DMS114 treated with DMSO at 0.1 percent for 48 hours (cell line): ENCODE data around the gene CTAG1B.
"Not testable (repeated sequence)": the region's sequence is repeated elsewhere in the genome, so short reads cannot be mapped to it uniquely, and the experiment has no call there.

Experiments used
- DNase-seq: peaks from one replicate; lab custom pipeline; 2025; ENCODE audit not compliant: unreplicated experiment; lab: John Stamatoyannopoulos, UW

CTAG1B gene

DNA sequence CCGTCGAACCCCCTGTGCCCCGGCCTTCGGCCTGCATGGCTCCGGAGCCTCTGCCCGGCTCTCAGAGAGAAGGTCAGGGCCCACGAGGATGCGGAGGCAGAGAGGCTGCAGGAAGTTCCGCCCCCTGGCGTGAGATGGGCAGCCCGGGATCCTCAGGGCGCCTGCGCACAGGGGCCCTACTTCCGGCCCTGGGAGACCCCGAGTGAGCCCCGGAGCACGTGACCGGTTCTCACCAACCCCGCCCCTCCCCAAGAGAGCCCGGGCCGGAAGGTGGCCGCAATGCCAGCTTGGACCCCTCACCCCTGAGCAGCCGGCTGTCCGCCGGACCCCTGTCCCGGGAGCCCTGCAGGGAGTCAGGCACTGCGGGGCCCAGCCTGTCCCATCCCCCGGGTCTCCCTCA, at the start of gene CTAG1B:
CTAG1B (minus strand) TSS at position 101 of the 400 bp plus-strand sequence; CDS start at position 37, 64 bp downstream.
- DNase-seq = not testable (repeated sequence)

DNA sequence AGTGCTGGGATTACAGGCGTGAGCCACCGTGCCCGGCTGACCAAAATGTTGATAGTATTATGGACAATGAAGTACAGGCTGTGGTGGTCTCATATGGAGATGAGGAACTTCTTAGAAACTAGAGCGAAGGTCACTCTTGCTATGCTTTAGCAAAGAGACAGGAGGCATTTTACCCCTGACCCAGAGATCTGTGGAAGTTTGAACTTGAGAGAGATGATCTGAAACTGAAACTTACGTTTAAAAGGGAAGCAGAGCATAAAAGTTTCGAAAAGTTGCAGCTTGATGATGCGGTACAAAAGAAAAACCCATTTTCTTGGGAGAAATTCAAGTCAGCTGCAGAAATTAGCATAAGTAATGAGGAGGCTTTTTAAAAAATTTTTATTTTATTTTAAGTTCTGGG, 42.8 kb upstream of the CTAG1B start:
- no peak for DNase-seq

DNA sequence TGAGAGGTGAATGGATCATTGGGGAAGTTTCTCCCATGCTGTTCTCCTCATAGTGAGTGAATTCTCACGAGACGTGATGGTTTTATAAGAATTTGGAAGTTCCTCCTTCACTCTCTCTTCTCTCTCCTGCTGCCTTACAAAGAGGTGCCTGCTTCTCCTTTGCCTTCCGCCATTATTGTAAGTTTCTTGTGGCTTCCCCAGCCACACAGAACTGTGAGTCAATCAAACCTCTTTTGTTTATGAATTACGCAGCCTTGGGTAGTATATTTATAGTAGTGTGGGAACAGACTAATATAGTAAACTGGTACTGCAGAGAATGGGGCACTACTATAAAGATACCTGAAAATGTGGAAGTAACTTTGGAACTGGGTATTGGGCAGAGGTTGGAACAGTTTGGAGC, 42.1 kb upstream of the CTAG1B start:
- DNase-seq = no peak

DNA sequence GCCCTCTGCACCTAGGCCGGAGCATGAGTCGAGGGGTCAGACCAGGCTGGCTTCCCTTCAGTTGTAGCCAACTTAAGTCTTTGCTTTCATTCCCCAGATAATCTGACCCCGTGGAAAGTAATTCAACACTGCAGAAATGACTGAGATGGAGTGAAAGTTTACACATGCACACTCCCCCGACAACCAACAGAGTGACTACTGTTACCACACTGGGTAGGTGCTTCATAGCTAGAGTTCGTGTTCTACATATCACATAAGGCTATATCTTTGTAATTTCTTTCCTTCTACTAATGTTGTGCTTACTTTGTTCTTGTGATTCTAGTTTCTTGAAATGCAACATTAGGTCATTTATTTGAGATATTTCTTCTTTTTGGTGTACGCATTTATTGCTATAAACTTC, 41.5 kb upstream of the CTAG1B start:
- no peak for DNase-seq

DNA sequence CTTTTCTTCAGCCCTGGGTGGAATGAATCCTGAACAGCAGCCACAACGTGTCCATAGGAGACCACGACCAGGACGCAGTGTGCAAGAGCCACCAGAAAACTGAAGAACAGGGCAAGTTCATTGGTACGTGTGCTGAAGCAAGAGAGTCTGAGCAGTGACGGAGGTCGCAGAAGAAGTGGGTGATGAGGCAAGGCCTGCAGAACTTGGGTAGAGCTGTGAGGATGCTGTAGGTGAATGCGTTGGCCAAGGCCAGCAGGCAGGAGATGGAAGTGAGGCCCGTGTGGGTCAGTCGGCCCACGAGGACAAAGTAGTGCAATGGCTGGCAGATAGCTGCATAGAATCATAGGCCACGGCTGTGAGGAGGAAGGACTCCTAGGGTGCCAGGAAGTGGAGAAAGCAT, 39.9 kb upstream of the CTAG1B start:
- no peak for DNase-seq

DNA sequence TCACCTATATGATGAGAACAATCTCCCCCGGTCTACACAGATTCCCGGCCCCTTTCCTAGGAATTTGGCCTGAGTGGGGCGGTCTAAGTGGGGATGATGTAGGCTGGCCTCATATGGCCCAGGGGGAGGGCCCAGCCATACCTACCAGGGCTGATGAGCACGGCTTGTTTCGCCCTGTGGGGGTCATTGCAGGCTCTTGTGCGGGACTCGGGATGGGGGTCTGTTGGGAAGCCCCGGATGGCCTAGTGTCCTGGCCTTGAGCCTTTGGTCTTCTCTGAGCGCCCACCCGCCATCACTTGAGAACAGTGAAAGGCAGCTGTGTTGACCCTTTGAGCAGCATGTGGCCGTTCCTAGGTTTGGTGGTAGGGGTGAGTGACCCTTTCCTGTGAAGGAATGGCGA, 39.1 kb upstream of the CTAG1B start:
- no peak for DNase-seq

DNA sequence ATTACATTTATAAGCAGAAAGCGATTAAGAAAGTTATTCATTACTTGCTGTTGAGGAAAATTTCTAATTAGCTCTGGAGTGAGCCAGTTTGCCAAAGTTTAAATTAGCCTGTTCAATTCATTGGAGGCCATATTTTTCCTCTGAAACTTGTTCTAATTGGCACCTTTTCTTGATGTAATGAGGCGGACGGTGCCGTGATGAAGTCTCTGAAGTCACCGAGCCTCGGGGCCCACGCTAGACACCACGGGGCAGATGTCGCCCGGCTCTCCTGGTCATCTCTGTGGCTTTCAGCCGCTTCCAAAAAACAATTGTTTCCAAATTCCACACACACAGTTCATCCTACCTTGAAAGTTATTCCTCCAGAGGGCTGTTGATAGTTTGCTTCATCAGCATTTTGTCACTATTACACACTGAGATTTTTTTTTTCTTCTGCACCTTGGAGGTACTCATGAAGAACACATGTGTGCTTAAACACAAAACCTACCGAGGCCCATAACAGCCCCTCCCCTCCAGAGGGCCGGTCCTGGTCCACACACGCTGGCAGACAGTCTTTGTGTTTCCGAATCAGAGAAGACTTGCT, 38.2 kb upstream of the CTAG1B start:
- no peak for DNase-seq

DNA sequence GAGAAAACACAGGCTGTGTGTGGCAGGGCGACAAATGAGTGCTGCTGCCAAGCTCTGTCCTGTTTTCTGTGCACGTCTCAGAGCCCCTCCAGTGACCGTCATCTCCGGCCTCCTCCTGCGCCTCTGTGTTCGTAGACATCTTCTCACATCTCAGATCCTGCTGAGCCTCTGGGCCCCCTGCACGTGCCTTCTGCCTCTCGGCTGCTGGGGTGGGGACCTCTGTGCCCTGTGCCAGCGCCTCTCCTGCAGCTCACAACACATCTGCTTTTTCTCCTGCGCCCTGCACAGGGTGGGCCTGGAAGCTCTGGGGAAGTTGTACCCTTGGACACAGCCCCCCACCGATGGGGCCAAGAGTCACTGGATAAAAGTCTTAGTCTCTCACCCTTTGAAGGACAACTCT, 36.7 kb upstream of the CTAG1B start:
- no peak for DNase-seq

DNA sequence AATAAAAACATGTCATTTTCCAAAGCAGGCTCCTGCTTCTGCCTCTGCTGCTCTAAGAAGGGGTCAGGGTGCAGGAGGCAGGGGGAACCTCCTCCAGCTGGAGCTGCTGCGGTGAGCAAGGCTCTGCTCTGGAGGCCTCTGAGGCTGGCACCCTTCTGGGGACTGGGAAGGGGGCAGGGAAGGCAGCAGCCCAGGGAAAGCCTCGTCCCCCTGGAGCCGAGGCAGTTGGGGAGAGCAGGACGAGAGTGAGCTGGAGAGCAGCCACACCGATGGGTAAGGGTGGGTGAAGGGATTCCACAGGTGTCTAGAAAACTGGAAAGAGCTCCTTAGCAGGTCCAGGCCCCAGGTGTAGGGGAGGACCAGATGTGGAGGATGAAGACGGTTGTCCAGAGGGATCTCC, 36.3 kb upstream of the CTAG1B start:
- DNase-seq = no peak

DNA sequence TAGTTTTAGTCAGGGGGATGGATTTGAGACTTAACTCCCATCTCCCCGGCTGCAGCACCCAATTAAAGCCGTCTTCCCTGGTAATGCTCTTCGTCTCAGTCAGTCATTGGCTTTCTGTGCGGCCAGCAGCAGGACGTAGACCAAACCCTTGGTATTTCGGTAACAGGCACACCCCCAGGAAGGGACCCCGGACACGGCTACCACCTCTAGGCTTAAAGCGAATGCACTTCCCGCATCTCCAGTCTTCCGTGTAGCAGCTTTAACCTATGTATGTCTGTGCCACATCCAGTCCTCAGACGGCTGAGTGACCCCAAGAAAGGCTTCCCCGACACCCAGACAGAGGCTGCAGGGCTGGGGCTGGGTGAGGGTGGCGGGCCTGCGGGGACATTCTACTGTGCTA, 35.8 kb upstream of the CTAG1B start:
- no peak for DNase-seq

DNA sequence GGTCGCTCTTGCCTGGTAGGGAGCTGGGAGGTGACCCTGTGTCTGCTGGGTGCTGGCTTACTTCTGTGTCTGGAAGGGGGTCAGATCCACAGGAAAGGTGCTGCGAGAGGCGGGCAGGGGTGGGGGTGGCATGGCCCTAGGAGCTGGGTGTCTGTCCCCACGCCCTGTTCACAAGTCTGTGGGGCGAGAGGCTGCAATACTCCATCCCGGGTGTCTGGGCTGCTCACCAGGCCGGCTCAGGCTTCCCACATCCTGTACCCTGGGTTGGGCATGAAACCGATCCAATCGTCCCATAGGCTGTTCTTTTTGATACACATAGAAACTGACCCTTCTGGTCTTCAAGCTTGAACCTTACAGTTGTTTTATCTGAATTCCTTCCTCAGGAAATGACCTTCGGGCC, 35.3 kb upstream of the CTAG1B start:
- no peak for DNase-seq

DNA sequence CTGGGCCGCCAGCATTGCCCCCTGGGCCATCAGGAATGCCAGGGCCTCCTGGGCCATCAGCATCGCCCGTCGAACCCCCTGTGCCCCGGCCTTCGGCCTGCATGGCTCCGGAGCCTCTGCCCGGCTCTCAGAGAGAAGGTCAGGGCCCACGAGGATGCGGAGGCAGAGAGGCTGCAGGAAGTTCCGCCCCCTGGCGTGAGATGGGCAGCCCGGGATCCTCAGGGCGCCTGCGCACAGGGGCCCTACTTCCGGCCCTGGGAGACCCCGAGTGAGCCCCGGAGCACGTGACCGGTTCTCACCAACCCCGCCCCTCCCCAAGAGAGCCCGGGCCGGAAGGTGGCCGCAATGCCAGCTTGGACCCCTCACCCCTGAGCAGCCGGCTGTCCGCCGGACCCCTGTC, 34.3 kb upstream of the CTAG1B start, which contains the start of gene CTAG2:
CTAG2 (minus strand) TSS at position 167 of the 400 bp plus-strand sequence; CDS start at position 103, 64 bp downstream.
- DNase-seq = not testable (repeated sequence)

DNA sequence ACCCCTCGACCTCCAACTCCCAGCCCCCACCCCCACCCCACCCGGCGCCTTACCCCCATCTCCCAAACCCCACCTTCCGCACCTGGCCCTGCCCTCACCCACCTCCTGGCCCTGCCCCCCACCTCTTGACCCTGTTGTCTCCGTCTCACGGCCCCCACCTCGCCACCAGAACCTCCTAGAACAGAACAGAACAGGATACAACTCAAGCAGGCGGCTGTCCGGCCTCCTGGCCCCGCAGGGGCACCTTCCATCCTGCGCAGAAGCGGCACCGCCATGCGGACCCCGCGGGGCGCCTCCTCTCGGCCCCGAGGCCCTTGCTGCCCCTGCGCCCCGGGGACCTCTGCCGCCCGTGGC, 33.9 kb upstream of the CTAG1B start:
- DNase-seq = no peak

DNA sequence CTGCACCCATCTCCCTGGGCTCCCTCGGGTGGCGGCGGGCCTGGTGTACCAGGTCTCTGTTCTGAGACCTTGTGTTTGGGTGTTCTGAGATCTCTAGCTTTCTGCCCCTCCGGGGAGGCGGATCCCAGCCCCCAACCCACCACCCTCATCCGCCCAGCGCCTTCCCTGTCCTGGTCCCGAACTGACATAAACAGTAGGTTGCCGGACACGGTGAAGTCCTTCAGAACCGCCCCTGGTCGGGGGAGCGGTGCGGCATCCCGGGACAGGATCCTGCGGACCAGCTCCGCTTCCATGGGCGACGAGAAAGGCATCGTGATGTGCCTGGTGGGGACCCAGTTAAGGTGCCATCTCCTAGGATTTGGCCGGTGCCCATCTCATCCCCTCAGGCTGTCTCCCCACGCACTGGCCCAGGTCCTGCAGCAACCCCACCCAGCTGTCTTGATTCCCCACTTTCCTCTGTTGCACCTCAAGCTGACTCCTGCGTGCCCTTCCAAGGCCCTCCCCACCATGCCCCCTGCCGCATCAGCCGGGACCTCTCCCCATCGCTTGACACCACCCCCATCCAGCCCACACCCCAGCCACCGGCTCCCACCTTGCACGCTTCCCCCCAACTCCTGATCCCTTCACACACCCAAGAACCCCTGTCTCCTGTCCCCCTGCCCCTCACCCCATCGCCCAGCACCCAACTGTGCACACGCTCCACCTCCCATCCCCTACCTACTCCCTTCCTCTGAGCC, 33.4 kb upstream of the CTAG1B start:
- DNase-seq = no peak

DNA sequence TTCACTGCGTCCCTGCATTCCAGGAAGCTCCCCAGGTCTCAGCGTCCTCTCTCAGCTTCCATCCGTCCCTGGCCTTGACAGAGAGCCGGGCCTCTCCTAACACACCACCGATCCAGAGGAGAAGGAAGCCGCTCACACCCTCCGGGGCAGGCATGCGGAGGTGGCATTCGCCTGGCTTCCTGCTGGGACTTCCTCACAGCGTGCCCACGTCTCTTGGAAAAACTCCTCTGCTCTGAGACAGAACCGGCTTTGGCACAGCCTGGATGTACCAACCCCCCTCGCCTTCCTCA, 31.1 kb upstream of the CTAG1B start:
- no peak for DNase-seq

DNA sequence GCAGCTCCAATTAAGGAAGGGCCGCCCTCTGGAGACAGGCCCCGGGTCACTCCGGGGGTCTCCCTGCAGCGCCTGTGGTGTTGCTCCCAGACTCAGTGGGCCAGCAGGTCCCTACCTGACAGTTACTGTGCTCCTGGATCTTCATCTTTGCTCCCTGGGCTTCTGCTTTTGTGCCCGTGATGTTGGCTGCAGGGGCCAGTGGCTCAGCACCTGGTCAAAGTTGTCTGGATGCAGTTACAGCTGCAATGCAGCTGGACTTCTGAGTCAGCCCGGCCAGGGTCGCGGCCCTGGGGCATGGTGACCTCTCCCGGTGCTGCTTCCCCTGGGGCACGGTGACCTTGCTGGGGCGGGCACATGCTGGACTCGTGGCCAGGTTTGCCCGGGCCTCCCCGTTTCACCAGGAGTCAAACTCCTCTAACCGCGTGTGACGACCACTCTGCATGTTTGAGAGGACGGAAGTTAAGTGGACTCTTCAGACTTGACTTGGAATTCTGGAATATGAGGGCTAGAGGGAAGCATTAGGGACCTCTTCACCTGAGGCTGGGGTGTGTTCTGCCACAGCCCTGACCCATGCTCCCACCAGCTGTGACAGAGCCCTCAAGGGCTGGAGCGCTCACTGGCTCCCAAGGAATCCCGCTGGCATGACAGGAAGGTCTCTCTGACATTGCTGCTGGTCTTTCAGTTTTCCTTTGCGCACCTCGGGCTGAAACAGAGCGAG, 30.6 kb upstream of the CTAG1B start:
- DNase-seq = no peak

DNA sequence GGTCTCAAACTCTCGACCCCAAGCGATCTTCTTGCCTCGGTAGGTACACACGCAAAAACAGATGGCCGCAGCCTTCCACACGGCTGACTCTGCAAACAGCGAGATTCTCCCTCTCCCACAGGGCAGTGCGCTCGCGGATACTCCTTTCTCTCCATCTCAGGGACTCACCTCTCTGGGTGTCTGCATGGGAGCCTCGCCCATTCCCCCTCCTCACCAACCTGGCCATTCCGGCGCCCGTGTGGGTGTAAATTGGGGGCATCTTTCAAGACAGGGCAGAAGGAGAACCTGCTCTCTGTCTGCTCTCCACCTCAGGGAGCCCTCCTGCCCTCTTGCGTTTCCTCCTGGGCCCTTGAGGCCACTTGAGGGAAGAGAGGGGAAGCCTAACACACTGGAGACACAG, 29.8 kb upstream of the CTAG1B start:
- DNase-seq = no peak

DNA sequence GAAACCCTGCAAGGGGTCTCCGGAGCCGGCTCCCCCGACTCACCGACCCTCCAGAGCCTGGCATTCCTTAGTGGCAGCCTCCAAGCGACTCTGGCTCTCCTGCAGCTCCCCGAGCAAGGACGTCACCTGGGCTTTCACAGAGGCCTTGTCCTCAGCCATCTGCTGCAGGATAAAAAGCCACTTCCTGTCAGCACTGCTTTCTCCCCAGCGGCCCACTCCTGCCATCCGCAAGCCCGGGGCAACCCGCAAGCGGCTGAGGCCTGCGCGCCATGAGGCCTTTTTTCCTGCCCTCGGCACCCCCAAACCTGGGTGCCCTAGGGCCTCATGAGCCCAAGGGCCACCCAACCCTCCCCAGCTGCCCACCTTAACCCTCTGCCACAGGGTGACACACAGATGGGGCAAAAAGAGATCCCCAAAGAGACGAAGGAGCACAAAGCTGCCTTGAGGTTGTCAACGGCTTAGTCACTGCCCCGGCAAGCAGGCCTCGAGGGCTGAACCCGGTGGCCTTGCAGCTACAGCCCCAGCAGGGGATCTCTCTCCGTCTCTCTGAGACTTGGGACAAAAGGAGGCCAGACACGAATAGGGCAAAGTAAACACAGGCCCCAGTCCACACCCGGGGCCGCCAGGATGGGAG, 26.8 kb upstream of the CTAG1B start:
- DNase-seq = not testable (repeated sequence)

DNA sequence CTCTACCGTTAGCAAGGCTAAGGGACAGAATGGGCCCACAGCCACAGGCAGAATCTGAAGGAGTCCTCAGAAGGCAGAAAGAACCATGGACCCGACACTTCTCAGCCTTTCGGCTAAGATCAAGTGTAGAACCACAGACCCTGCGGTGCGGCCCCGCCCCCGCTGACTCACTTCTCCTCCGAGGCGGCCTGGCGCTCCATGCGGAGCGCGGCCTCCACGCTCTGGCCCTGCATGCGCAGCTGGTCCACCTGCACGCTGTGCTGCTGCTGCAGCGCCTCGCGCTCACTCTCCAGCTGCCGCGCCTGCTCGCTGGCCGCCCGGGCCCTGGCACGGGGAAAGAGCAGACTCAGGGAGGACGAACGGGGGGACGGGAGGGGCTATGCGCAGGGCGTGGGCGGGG, 24.6 kb upstream of the CTAG1B start:
- DNase-seq = not testable (repeated sequence)

DNA sequence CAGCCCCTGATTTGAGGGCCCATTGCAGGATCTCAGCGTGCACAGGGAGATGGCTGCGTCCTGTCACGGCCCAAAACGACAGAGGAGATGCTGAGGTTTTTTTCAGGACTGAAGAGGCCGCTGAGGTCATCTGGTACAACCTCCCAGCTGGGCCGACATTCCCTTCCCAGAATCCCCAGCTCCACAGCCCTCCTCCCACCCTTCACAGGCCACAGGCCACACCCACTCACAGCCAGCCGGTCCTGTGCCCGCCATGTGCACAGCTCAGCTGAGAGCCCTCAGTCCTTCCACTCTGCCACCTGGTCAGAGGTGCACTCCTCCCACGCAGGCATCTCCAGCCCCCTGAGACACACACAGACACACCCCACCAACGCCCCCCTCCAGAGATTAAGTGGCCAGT, 22.7 kb upstream of the CTAG1B start:
- not testable (repeated sequence) for DNase-seq

DNA sequence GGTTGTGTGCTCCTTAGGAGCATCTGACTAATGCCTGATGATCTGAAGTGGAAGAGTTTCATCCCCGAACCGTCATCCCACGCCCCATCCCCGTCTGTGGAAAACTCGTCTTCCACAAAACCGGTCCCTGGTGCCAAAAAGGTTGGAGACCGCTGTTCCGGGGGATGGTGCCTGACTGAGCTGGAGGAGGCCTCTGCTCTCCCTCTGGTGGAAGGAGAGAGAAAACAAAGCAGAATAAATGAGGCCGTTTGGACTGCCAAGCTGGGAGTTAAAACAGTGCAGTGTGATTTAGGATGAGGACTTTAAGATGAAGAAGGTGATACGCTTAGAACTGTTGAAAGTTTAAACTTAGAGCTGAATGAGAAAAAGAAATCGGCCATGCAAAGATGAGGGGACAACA, 14.6 kb upstream of the CTAG1B start:
- DNase-seq = not testable (repeated sequence)

DNA sequence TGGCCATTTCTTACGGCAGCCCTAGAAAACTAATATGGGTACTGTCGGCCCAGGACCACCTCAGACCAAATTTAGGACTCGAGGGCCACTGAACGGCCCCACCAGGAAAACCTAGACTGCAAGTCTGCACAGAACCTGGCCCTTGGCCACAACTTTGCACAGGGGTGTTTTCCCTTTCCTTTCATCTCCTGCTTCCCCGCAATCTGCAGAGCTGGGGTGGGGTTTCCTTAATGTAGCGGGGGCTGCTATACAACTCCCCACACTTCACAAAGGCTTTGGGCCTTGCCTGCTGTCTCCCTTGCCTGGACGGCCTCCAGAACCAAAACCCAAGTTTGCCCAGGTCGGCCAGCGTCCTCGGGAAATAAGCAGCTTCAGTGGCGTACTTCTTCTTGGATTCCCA, 11.9 kb upstream of the CTAG1B start:
- DNase-seq = not testable (repeated sequence)
